Measurements from ENCODE around the gene TBR1. TPM values are rescaled to one million over a fixed set of nuclear protein-coding genes. Genes with fewer than 3 reads are reported as not detected.
A peak's percentile ranks its signal among the peaks of the same experiment; 100 is the strongest.

The TBR1 gene
- total and polyA plus RNA-seq, 8 donors: not detected

GRCh38 chr2:161427664-161428587, 11.8 kb downstream of the TBR1 start:
- TF ChIP-seq POLR2A (IDR thresholded peaks at IDR 0.05) (no peak), EP300 (IDR thresholded peaks at IDR 0.05) (no peak), CTCF (IDR thresholded peaks at IDR 0.05) (no peak), POLR2AphosphoS5 (IDR thresholded peaks at IDR 0.05) (no peak)
- Histone ChIP-seq H3K9me3 (peaks cover 0 to 17% (median 3%) of the 10 kb centered on the region in 4 donors), H3K4me1 (peaks cover 13 to 31% (median 24%) of the 10 kb centered on the region in 4 donors), H3K4me3 (peak overlapping the region in 1 of 4 donors; percentile 30), H3K27ac (no peak overlapping the region), H3K36me3 (no peaks in the 10 kb centered on the region), H3K27me3 (peaks cover 46 to 99% (median 63%) of the 10 kb centered on the region in 3 donors)
- peak in 1 of 2 donors; percentile 30 for DNase-seq
- 21 to 33% (median 27%) methylated on average over 48 to 64 of the region's 64 CpGs for WGBS, 5 donors
- intact Hi-C loops (cut with DNase I; ENCODE audit: low total_unique reads): no loop called here

GRCh38 chr2:161430386-161430785, 14.3 kb downstream of the TBR1 start:
- H3K36me3 ChIP-seq: no peaks in the 10 kb centered on the region

GRCh38 chr2:161432107-161432506, 16.0 kb downstream of the TBR1 start:
- WGBS, 5 donors: 67 to 74% (median 71%) methylated on average over 3 of the region's 3 CpGs

More at GRCh38 chr2:161430386-161430785, 14.3 kb downstream of the TBR1 start:
- no peak overlapping the region for H3K4me3 ChIP-seq
- peaks cover 0 to 20% (median 9%) of the 10 kb centered on the region in 4 donors for H3K9me3 ChIP-seq
- TF ChIP-seq CTCF (IDR thresholded peaks at IDR 0.05): no peak
- TF ChIP-seq POLR2AphosphoS5 (IDR thresholded peaks at IDR 0.05): no peak
- no peak for TF ChIP-seq EP300 (IDR thresholded peaks at IDR 0.05)
- no peak for TF ChIP-seq POLR2A (IDR thresholded peaks at IDR 0.05)
- H3K27me3 ChIP-seq: peaks cover 27 to 83% (median 38%) of the 10 kb centered on the region in 3 donors
- H3K27ac ChIP-seq: no peak overlapping the region
- WGBS, 5 donors: 54 to 65% (median 63%) methylated on average over 2 of the region's 2 CpGs
- intact Hi-C loops (cut with DNase I; ENCODE audit: low total_unique reads): no loop called here
- no peak for DNase-seq
- peaks cover 0 to 16% (median 10%) of the 10 kb centered on the region in 4 donors for H3K4me1 ChIP-seq

More at GRCh38 chr2:161432107-161432506, 16.0 kb downstream of the TBR1 start:
- no peak for TF ChIP-seq POLR2AphosphoS5 (IDR thresholded peaks at IDR 0.05)
- TF ChIP-seq EP300 (IDR thresholded peaks at IDR 0.05): no peak
- no peak for TF ChIP-seq CTCF (IDR thresholded peaks at IDR 0.05)
- TF ChIP-seq POLR2A (IDR thresholded peaks at IDR 0.05): no peak
- H3K4me3 ChIP-seq: no peak overlapping the region
- DNase-seq: no peak
- H3K36me3 ChIP-seq: no peaks in the 10 kb centered on the region
- peaks cover 12 to 75% (median 21%) of the 10 kb centered on the region in 3 donors for H3K27me3 ChIP-seq
- peaks cover 0 to 11% (median 4%) of the 10 kb centered on the region in 4 donors for H3K4me1 ChIP-seq
- peaks cover 0 to 21% (median 13%) of the 10 kb centered on the region in 4 donors for H3K9me3 ChIP-seq
- no peak overlapping the region for H3K27ac ChIP-seq
- intact Hi-C loops (cut with DNase I; ENCODE audit: low total_unique reads): no loop called here
